Smooth muscle cell (in vitro differentiated cells): ENCODE results near the gene KISS1. TPM values are rescaled to one million over a fixed set of nuclear protein-coding genes. Genes with fewer than 3 reads are reported as not detected.

Experiments
- DNase-seq: peaks from one replicate; lab custom pipeline; 2025; ENCODE audit not compliant: unreplicated experiment; lab: John Stamatoyannopoulos, UW
- H2AFZ ChIP-seq: fragments of 200-600 bp; sonication (generic); 2 replicates; pipeline ENCODE4 v1.6.0; 2016; ENCODE audit warnings: antibody characterized with exemption, low read depth, mild to moderate bottlenecking
- H3F3A ChIP-seq: fragments of 200-600 bp; sonication (generic); 2 replicates; pipeline ENCODE4 v1.6.0; 2017; ENCODE audit warnings: antibody characterized with exemption, low read depth
- H3K27ac ChIP-seq: fragments of 200-600 bp; sonication (generic); 2 replicates; pipeline ENCODE4 v1.5.1; 2016; ENCODE audit warnings: low read depth, mild to moderate bottlenecking
- H3K27me3 ChIP-seq: fragments of 200-600 bp; sonication (generic); 2 replicates; pipeline ENCODE4 v1.6.1; 2016; ENCODE audit warnings: low read depth, mild to moderate bottlenecking
- H3K36me3 ChIP-seq: fragments of 200-600 bp; sonication (generic); 2 replicates; pipeline ENCODE4 v1.5.1; 2016; ENCODE audit warnings: low read depth
- H3K4me1 ChIP-seq: fragments of 200-600 bp; sonication (generic); 2 replicates; pipeline ENCODE4 v1.5.1; 2016; ENCODE audit warnings: low read depth
- H3K4me2 ChIP-seq: fragments of 200-600 bp; sonication (generic); 2 replicates; pipeline ENCODE4 v1.6.0; 2016; ENCODE audit warnings: mild to moderate bottlenecking
- H3K4me3 ChIP-seq: fragments of 200-600 bp; sonication (generic); 2 replicates; pipeline ENCODE4 v1.5.1; 2016; ENCODE audit warnings: mild to moderate bottlenecking
- H3K79me2 ChIP-seq: fragments of 200-600 bp; sonication (generic); 2 replicates; pipeline ENCODE4 v1.6.0; 2016; ENCODE audit warnings: low read depth, mild to moderate bottlenecking
- H3K9ac ChIP-seq: fragments of 200-600 bp; sonication (generic); 2 replicates; pipeline ENCODE4 v1.6.0; 2016; ENCODE audit warnings: low read depth
- H3K9me3 ChIP-seq: fragments of 200-600 bp; sonication (generic); replicated peaks from 2 replicates; pipeline ENCODE4 v1.5.1; 2016; ENCODE audit warnings: low read depth
- H4K20me1 ChIP-seq: fragments of 200-600 bp; sonication (generic); 2 replicates; pipeline ENCODE4 v1.6.0; 2016; ENCODE audit warnings: low read depth
- CTCF ChIP-seq: fragments of 200-600 bp; sonication (generic); IDR thresholded peaks from 2 replicates; pipeline ENCODE4 v1.5.1; 2017; ENCODE audit warnings: borderline replicate concordance, mild to moderate bottlenecking, antibody characterized with exemption; ENCODE audit not compliant: insufficient read depth, poor library complexity, severe bottlenecking
- WGBS: methylation state at CpG from one replicate; pipeline ENCODE4 v1.1.7; 2016; ENCODE audit warnings: low lambda C conversion rate; 5-methylcytosine and 5-hydroxymethylcytosine counted together
- polyA plus RNA-seq: library from polyadenylated mRNA; unstranded; fragments of >200 nt; fragmentation: Nextera tagmentation; extraction: Ambion mirVana; gene quantifications from 2 replicates; pipeline ENCODE4 v1.2.1, GENCODE V29; 2016
- total RNA-seq: library from RNA; depleted of rRNA; stranded (reverse); fragments of >200 nt; gene quantifications from 2 replicates; pipeline ENCODE4 v1.2.3, GENCODE V29; 2014

Gene KISS1
- total and polyA plus RNA-seq, 2 experiments from 2014 or later: 0.72 to 1.2 TPM

GRCh38 chr1:204230211-204230610, 33.9 kb upstream of the KISS1 start:
- no peaks in the 10 kb centered on the region for H3K4me1 ChIP-seq
- no peaks in the 10 kb centered on the region for H3K9me3 ChIP-seq
- H3K27ac ChIP-seq: no peak overlapping the region
- H3K79me2 ChIP-seq: no peaks in the 10 kb centered on the region
- no peaks in the 10 kb centered on the region for H4K20me1 ChIP-seq
- H3K4me2 ChIP-seq: no peak overlapping the region
- no peak for TF ChIP-seq CTCF
- 95% methylated on average over 14 of the region's 14 CpGs for WGBS
- no peaks in the 10 kb centered on the region for H3K27me3 ChIP-seq
- peaks cover 4% of the 10 kb centered on the region for H3F3A ChIP-seq
- no peaks in the 10 kb centered on the region for H3K36me3 ChIP-seq
- H3K9ac ChIP-seq: no peak overlapping the region
- H2AFZ ChIP-seq: no peak overlapping the region
- DNase-seq: no peak
- no peak overlapping the region for H3K4me3 ChIP-seq

GRCh38 chr1:204228896-204229295, 32.6 kb upstream of the KISS1 start:
- H3F3A ChIP-seq: peaks cover 8% of the 10 kb centered on the region
- H3K9ac ChIP-seq: no peak overlapping the region
- no peaks in the 10 kb centered on the region for H3K27me3 ChIP-seq
- DNase-seq: no peak
- H3K9me3 ChIP-seq: no peaks in the 10 kb centered on the region
- H3K4me2 ChIP-seq: no peak overlapping the region
- no peaks in the 10 kb centered on the region for H3K79me2 ChIP-seq
- H4K20me1 ChIP-seq: no peaks in the 10 kb centered on the region
- H2AFZ ChIP-seq: no peak overlapping the region
- no peaks in the 10 kb centered on the region for H3K36me3 ChIP-seq
- no peaks in the 10 kb centered on the region for H3K4me1 ChIP-seq
- H3K27ac ChIP-seq: no peak overlapping the region
- TF ChIP-seq CTCF: no peak
- over 99% methylated on average over 13 of the region's 13 CpGs for WGBS
- H3K4me3 ChIP-seq: no peak overlapping the region

- H3F3A ChIP-seq: peaks cover 8% of the 10 kb centered on the region
- TF ChIP-seq CTCF: no peak
- WGBS: 87% methylated on average over 20 of the region's 20 CpGs
- H3K9ac ChIP-seq: no peak overlapping the region
- H3K36me3 ChIP-seq: no peaks in the 10 kb centered on the region
- no peak overlapping the region for H3K4me2 ChIP-seq
- DNase-seq: no peak
- H4K20me1 ChIP-seq: no peaks in the 10 kb centered on the region
- no peak overlapping the region for H3K27ac ChIP-seq
- H3K27me3 ChIP-seq: no peaks in the 10 kb centered on the region
- no peaks in the 10 kb centered on the region for H3K4me1 ChIP-seq
- H3K9me3 ChIP-seq: no peaks in the 10 kb centered on the region
- no peaks in the 10 kb centered on the region for H3K79me2 ChIP-seq
- no peak overlapping the region for H3K4me3 ChIP-seq
- H2AFZ ChIP-seq: no peak overlapping the region
These were observed 31.9 kb upstream of the KISS1 start for GRCh38 chr1:204227996-204228785.

GRCh38 chr1:204227351-204227750, 31.1 kb upstream of the KISS1 start:
- no peaks in the 10 kb centered on the region for H4K20me1 ChIP-seq
- no peak overlapping the region for H3K4me2 ChIP-seq
- H3K27ac ChIP-seq: no peak overlapping the region
- no peak overlapping the region for H2AFZ ChIP-seq
- no peak overlapping the region for H3K4me3 ChIP-seq
- no peaks in the 10 kb centered on the region for H3K27me3 ChIP-seq
- H3K79me2 ChIP-seq: no peaks in the 10 kb centered on the region
- TF ChIP-seq CTCF: no peak
- no peak for DNase-seq
- H3K4me1 ChIP-seq: no peaks in the 10 kb centered on the region
- H3K36me3 ChIP-seq: no peaks in the 10 kb centered on the region
- no peak overlapping the region for H3K9ac ChIP-seq
- H3F3A ChIP-seq: peaks cover 8% of the 10 kb centered on the region
- 100% methylated on average over 2 of the region's 2 CpGs for WGBS
- no peaks in the 10 kb centered on the region for H3K9me3 ChIP-seq
